HepG2 (cell line): ENCODE measurements around the gene MYL11. TPM values are rescaled to one million over a fixed set of nuclear protein-coding genes. Genes with fewer than 3 reads are reported as not detected.
"Not testable (repeated sequence)": the region's sequence is repeated elsewhere in the genome, so short reads cannot be mapped to it uniquely, and the experiment has no call there.

Source experiments
- ATAC-seq: fragments of 200-7000 bp; cut with Tn5 transposase; 3 replicates; pipeline ENCODE4 v1.9.1; 2020; ENCODE audit warnings: mild to moderate bottlenecking, moderate library complexity
- BruUV-seq: library from RNA; stranded (reverse); fragments of 400-500 nt; replicated peaks from 2 replicates; lab custom pipeline; 2021; lab: Mats Ljungman, UMichigan
- CTCF ChIA-PET: fragments of 300-600 bp; formaldehyde crosslinking; extraction: SDS; loops from one replicate; lab custom pipeline; 2021; ENCODE audit warnings: low total read pairs, inconsistent platforms, low intra/inter-chr PET ratio; lab: Yijun Ruan, JAX
- POLR2A ChIA-PET: fragments of 350-600 bp; sonication (Branson Sonifier 250); formaldehyde crosslinking; loops from one replicate; lab custom pipeline; 2020; ENCODE audit warnings: antibody characterized with exemption, inconsistent platforms; lab: Yijun Ruan, JAX
- DNase-seq: peaks from one replicate; pipeline ENCODE4 v3.0.0-alpha.2; 2015; ENCODE audit warnings: low spot score
- FAIRE-seq: peaks from 3 replicates; lab custom pipeline; 2011; peaks lifted over from hg19 to GRCh38; lab: Jason Lieb, UNC
- H2AFZ ChIP-seq: one replicate; pipeline ENCODE4 v1.6.1; 2011; ENCODE audit warnings: low read length, inconsistent platforms
- H3K27ac ChIP-seq: fragments of 300-600 bp; 3 replicates; pipeline ENCODE4 v1.8.0; 2011; ENCODE audit warnings: mixed run types, mild to moderate bottlenecking, mixed read lengths, low read length, inconsistent platforms; ENCODE audit not compliant: insufficient read depth; ENCODE audit errors: extremely low read length
- H3K27me3 ChIP-seq, 2 experiments: fragments of 200-600 bp in 1 of 2; 2 replicates in 1 of 2; 3 replicates in 1 of 2; pipeline versions ENCODE4 v1.6.0 to v1.8.0; 2011; ENCODE audit warnings: low read length in 2 of 2, mild to moderate bottlenecking in 2 of 2, moderate library complexity in 2 of 2, inconsistent platforms in 1 of 2; ENCODE audit not compliant: insufficient read depth in 2 of 2, control insufficient read depth in 1 of 2
- H3K36me3 ChIP-seq, 2 experiments: fragments of 200-600 bp in 1 of 2; replicated peaks in 1 of 2; 2 replicates in 1 of 2; 3 replicates in 1 of 2; pipeline versions ENCODE4 v1.5.1 to v1.8.0; 2011; ENCODE audit warnings: low read length in 2 of 2, inconsistent platforms in 1 of 2; ENCODE audit not compliant: insufficient read depth in 2 of 2, control insufficient read depth in 1 of 2
- H3K4me1 ChIP-seq: 2 replicates; pipeline ENCODE4 v1.5.1; 2012; ENCODE audit warnings: low read length, inconsistent platforms; ENCODE audit not compliant: insufficient read depth
- H3K4me2 ChIP-seq: 2 replicates; pipeline ENCODE4 v1.6.0; 2011; ENCODE audit warnings: low read depth, low read length, inconsistent platforms
- H3K4me3 ChIP-seq, 3 experiments: fragments of 200-600 bp in 1 of 3; sonication (generic), shearing (Covaris generic) in 1 of 3; replicated peaks in 1 of 3; 2 replicates each; pipeline ENCODE4 v1.5.1; 2011 to 2016; ENCODE audit warnings: low read length in 3 of 3, inconsistent platforms in 2 of 3, low read depth in 2 of 3, mild to moderate bottlenecking in 2 of 3, control low read depth in 1 of 3, mixed read lengths in 1 of 3; ENCODE audit not compliant: insufficient read depth in 1 of 3
- H3K79me2 ChIP-seq: one replicate; pipeline ENCODE4 v1.6.1; 2011; ENCODE audit warnings: low read length, inconsistent platforms; ENCODE audit not compliant: insufficient read depth
- H3K9ac ChIP-seq: 2 replicates; pipeline ENCODE4 v1.6.0; 2011; ENCODE audit warnings: mild to moderate bottlenecking, low read depth, low read length, inconsistent platforms; ENCODE audit not compliant: insufficient read depth
- H3K9me3 ChIP-seq: 2 replicates; pipeline ENCODE4 v1.5.1; 2012; ENCODE audit warnings: mild to moderate bottlenecking, low read length
- H4K20me1 ChIP-seq: 2 replicates; pipeline ENCODE4 v1.6.0; 2011; ENCODE audit warnings: inconsistent platforms, mild to moderate bottlenecking, low read length, moderate library complexity; ENCODE audit not compliant: insufficient read depth
- ESRRA ChIP-seq: sonication (generic); formaldehyde crosslinking; IDR thresholded peaks from 2 replicates; pipeline ENCODE4 v1.5.1; 2020; ENCODE audit warnings: mild to moderate bottlenecking, low read depth, missing genetic modification reagents
- MAZ ChIP-seq, 2 experiments: sonication (generic) in 1 of 2; formaldehyde crosslinking in 1 of 2; IDR thresholded peaks; 2 replicates each; pipeline versions ENCODE4 v1.5.0 to v1.6.1; 2012 to 2020; ENCODE audit warnings: low read depth in 2 of 2, mild to moderate bottlenecking in 2 of 2, borderline replicate concordance in 1 of 2, improper control_type of control experiment in 1 of 2, low read length in 1 of 2, missing genetic modification reagents in 1 of 2, moderate library complexity in 1 of 2
- NFAT5 ChIP-seq: sonication (generic); formaldehyde crosslinking; IDR thresholded peaks from 2 replicates; pipeline ENCODE4 v1.4.0; 2020; ENCODE audit warnings: missing genetic modification reagents
- PHF8 ChIP-seq: sonication (generic); formaldehyde crosslinking; IDR thresholded peaks from 2 replicates; pipeline ENCODE4 v1.5.0; 2020; ENCODE audit warnings: missing genetic modification reagents
- TFDP2 ChIP-seq: sonication (generic); formaldehyde crosslinking; IDR thresholded peaks from 2 replicates; pipeline ENCODE4 v1.4.0; 2020; ENCODE audit warnings: missing genetic modification reagents
- YEATS4 ChIP-seq: sonication (generic); formaldehyde crosslinking; IDR thresholded peaks from 2 replicates; pipeline ENCODE4 v1.4.0; 2020; ENCODE audit warnings: missing genetic modification reagents, borderline replicate concordance
- ZNF225 ChIP-seq: sonication (generic); formaldehyde crosslinking; IDR thresholded peaks from 2 replicates; pipeline ENCODE4 v1.4.0; 2020; ENCODE audit warnings: mild to moderate bottlenecking, missing genetic modification reagents
- ZNF281 ChIP-seq: sonication (generic); formaldehyde crosslinking; IDR thresholded peaks from 2 replicates; pipeline ENCODE4 v1.4.0; 2020; ENCODE audit warnings: missing genetic modification reagents, borderline replicate concordance
- ZNF567 ChIP-seq: sonication (generic); formaldehyde crosslinking; IDR thresholded peaks from 2 replicates; pipeline ENCODE4 v1.8.1; 2023; ENCODE audit warnings: mild to moderate bottlenecking, missing genetic modification reagents, borderline replicate concordance
- ZNF580 ChIP-seq: IDR thresholded peaks from 2 replicates; pipeline ENCODE4 v1.6.1; 2016; ENCODE audit warnings: low read depth, borderline replicate concordance
- ZNF589 ChIP-seq: sonication (generic); formaldehyde crosslinking; conservative IDR thresholded peaks from 2 replicates; pipeline ENCODE4 v1.8.0; 2022; ENCODE audit warnings: mild to moderate bottlenecking, moderate library complexity, missing genetic modification reagents
- WGBS: methylation state at CpG from one replicate; pipeline ENCODE4 v1.1.6; 2017; ENCODE audit warnings: low lambda C conversion rate; 5-methylcytosine and 5-hydroxymethylcytosine counted together
- in situ Hi-C: cut with HindIII; loops from 2 replicates; pipeline ENCODE4 v1.10.0; 2017; ENCODE audit warnings: low pct_unique_long_range_greater_than_20kb; ENCODE audit not compliant: extremely low pct_ligation_motif_present
- intact Hi-C: fragments of 100-400 bp; cut with micrococcal nuclease; formaldehyde crosslinking; loops from one replicate; pipeline ENCODE4 v1.10.0; 2022; ENCODE audit not compliant: unreplicated experiment
- polyA plus RNA-seq, 8 experiments: library from polyadenylated mRNA; depleted of rRNA in 3 of 8; stranded (reverse) in 7 of 8; unstranded in 1 of 8; fragments of >200 nt; fragmentation: Illumina TruSeq in 4 of 8; extraction: Trizol in 4 of 8; gene quantifications; 2 replicates each; pipeline versions ENCODE4 v1.2.1 to v1.2.3, GENCODE V29; 2011 to 2016; ENCODE audit warnings: low read depth in 4 of 8, missing spikeins in 1 of 8, mixed read lengths in 1 of 8; ENCODE audit not compliant: insufficient read depth in 1 of 8
- total RNA-seq, 5 experiments: library from RNA; depleted of rRNA; stranded (reverse); fragments of >200 nt; fragmentation: Illumina TruSeq; extraction: Trizol; gene quantifications; 2 replicates each; pipeline ENCODE4 v1.2.3, GENCODE V29; 2016; ENCODE audit warnings: low read depth in 1 of 5

The MYL11 gene
- total and polyA plus RNA-seq, 2 of the 13 experiments (the other 11 are each of a cell fraction or from before 2014, with no cell fraction given) = not detected

GRCh38 chr16:30335028-30335597 lies 39.5 kb upstream of the MYL11 start:
- not testable (repeated sequence) for H3K9me3 ChIP-seq; H3K36me3 ChIP-seq; H4K20me1 ChIP-seq; FAIRE-seq; H3K27me3 ChIP-seq; BruUV-seq; H2AFZ ChIP-seq; TF ChIP-seq MAZ (IDR thresholded peaks at IDR 0.05; ENCODE audit: borderline replicate concordance, low read depth, low read length)
- Histone ChIP-seq H3K79me2 (peaks cover 55% of the 10 kb centered on the region), H3K9ac (peak overlapping the region; percentile 94), H3K27ac (peak overlapping the region; percentile 99), H3K4me2 (peak overlapping the region; percentile 100), H3K4me1 (peaks cover 44% of the 10 kb centered on the region), H3K4me3 (peak overlapping the region; percentile 94 to 99 (median 95))
- WGBS = under 1% methylated on average over 29 of the region's 70 CpGs
- CTCF ChIA-PET = interaction anchor here (1.2 kb wide), 1 partner anchor 17 kb away, joined by 3 read pairs; no protein-coding TSS in a partner anchor
- DNase-seq = peak; percentile 75
- in situ Hi-C loops = loop anchor here (25.0 kb wide), 1 partner anchor 748 kb away; no protein-coding TSS in a partner anchor
- peak; percentile 72 for ATAC-seq
- POLR2A ChIA-PET = interaction anchor here (0.6 to 3.2 kb wide), 19 partner anchors 9 to 590 kb away, joined by 3 to 33 read pairs (median 6); partner anchors contain the start of genes ALDOA, CD2BP2, DCTPP1 and TBC1D10B
- intact Hi-C loops = loop anchor here (2.0 kb wide), 1 partner anchor 20 kb away; the partner anchor contains the start of gene CD2BP2
- TF ChIP-seq NFAT5 (CRISPR knock-in tag) (peak; percentile 58; the same call in 1 of the 2 replicates), PHF8 (CRISPR knock-in tag) (peak; percentile 71; the same call in 1 of the 2 replicates), ZNF589 (CRISPR knock-in tag) (0 out of 2 replicates have a peak, but pooled peaks have one; percentile 64), MAZ (CRISPR knock-in tag; IDR thresholded peaks at IDR 0.05; ENCODE audit: low read depth) (peak; percentile 28; the same call in 1 of the 2 replicates), TFDP2 (0 out of 2 replicates have a peak, but pooled peaks have one; percentile 21), ZNF225 (CRISPR knock-in tag) (peak; percentile 28; the same call in 1 of the 2 replicates), ZNF281 (peak; percentile 56; the same call in 1 of the 2 replicates), ZNF567 (0 out of 2 replicates have a peak, but pooled peaks have one; percentile 49), ZNF580 (CRISPR knock-in tag) (0 out of 2 replicates have a peak, but pooled peaks have one; percentile 36), ESRRA (peak; percentile 60; the same call in 1 of the 2 replicates), YEATS4 (CRISPR knock-in tag) (peak; percentile 35; the same call in 1 of the 2 replicates)
